Psoas muscle (tissue), 8 donors: Measurements from ENCODE around the gene ZPBP. TPM values are rescaled to one million over a fixed set of nuclear protein-coding genes. Genes with fewer than 3 reads are reported as not detected.
A peak's percentile ranks its signal among the peaks of the same experiment; 100 is the strongest.
"Not testable (repeated sequence)": the region's sequence is repeated elsewhere in the genome, so short reads cannot be mapped to it uniquely, and the experiment has no call there.

Experiments used
- ATAC-seq, 4 donors: fragments of 200-7000 bp; cut with Tn5 transposase; one replicate each; pipeline ENCODE4 v1.9.1; 2020; ENCODE audit warnings: moderate library complexity in 3 of 4, mild to moderate bottlenecking in 2 of 4
- DNase-seq, 2 donors: peaks; one replicate each; pipeline ENCODE4 v3.0.0-alpha.2; 2020
- H3K27ac ChIP-seq: fragments of 200-600 bp; one replicate; pipeline ENCODE4 v1.8.0; 2022
- H3K27me3 ChIP-seq, 3 donors: fragments of 200-600 bp in 1 of 3; one replicate each; pipeline versions ENCODE4 v1.6.1 to v1.8.0; 2013 to 2022; ENCODE audit warnings: low read length in 2 of 3, mild to moderate bottlenecking in 2 of 3, moderate library complexity in 1 of 3; ENCODE audit not compliant: insufficient read depth in 3 of 3
- H3K36me3 ChIP-seq, 2 donors: fragments of 200-600 bp in 1 of 2; one replicate each; pipeline versions ENCODE4 v1.6.1 to v1.8.0; 2013 to 2022; ENCODE audit warnings: low read depth in 1 of 2, mild to moderate bottlenecking in 1 of 2, moderate library complexity in 1 of 2; ENCODE audit not compliant: insufficient read depth in 1 of 2
- H3K4me1 ChIP-seq: fragments of 200-600 bp; one replicate; pipeline ENCODE4 v1.8.0; 2022
- H3K4me3 ChIP-seq: fragments of 200-600 bp; one replicate; pipeline ENCODE4 v1.8.0; 2022; ENCODE audit warnings: mild to moderate bottlenecking
- H3K9me3 ChIP-seq: fragments of 200-600 bp; one replicate; pipeline ENCODE4 v1.8.0; 2022
- CTCF ChIP-seq: fragments of 200-600 bp; IDR thresholded peaks from one replicate; pipeline ENCODE4 v1.8.0; 2022; ENCODE audit warnings: antibody characterized with exemption
- WGBS, 3 donors: extraction: QIAGEN DNeasy Blood & Tissue Kit; methylation state at CpG; one replicate each; pipeline versions ENCODE4 v1.1.6 to v1.1.7; 2013; 5-methylcytosine and 5-hydroxymethylcytosine counted together
- intact Hi-C, 2 donors: fragments of 100-400 bp; cut with DNase I; formaldehyde crosslinking; loops; one replicate each; pipeline versions ENCODE4 v1.11.0 to v1.14.2; 2022
- polyA plus RNA-seq, 3 donors: library from polyadenylated mRNA; stranded (reverse); fragments of 200-250 nt; gene quantifications; one replicate each; pipeline ENCODE4 v1.2.3, GENCODE V29; 2013
- total RNA-seq, 4 donors: library from RNA; stranded (reverse); fragmentation: NEBNext Ultra II Directional in 2 of 4; extraction: Animal tissue kit (Norgen Biotek cat#: 25700) in 2 of 4; gene quantifications; one replicate each; pipeline versions ENCODE4 v1.2.1 to v1.2.4, GENCODE V29; 2021 to 2023
- donor health status: healthy with polysubstance abuse.
- donor health status: DM: no; HTN: no; CAD: no; lungs with moderate emphysema.
- donor health status: Bipolar disorder and iron deficiency.
- donor health status: healthy.
- donor health status: DM: yes; HTN: yes; CAD: no.
- donor health status: DM: no; HTN: no; CAD: no.
- donor health status: DM: no; HTN: no; CAD: no.
- donor health status: DM: yes; HTN: yes; CAD: no.

The ZPBP gene
- total and polyA plus RNA-seq, 7 donors = not detected

DNA sequence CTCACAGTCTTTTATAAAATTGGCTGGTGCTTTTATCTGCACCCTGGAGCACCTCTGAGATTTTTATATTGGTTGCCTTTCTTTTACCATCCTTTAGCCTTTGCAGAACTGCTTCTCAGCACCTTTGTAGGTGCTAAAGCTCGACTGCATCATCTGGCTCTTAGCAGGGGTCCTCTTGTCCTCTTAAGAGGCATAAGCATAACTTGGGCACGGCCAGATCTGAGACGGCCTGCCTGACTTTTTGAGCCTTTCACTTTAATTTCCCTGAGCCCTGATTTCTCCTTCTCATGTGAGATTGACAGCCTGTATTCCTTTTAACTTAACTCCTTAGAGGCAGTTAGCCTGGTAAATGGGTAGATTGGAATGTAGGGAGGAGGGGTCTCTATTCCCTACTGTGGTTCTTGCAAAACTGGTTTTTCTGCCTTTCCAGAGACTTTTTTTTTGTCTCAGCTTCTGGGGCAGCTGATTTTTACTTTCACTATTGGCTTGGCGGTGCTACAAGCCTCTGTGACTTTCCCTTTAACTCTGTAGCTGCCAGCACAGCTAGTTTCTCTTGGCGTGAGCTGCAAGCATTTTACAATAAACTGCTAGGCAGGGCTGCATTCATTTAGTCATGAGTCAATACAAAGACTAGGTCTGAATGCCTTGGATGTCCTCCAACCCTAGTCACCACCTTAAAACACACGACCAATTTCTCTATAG lies 24.0 kb downstream of the ZPBP start:
- Histone ChIP-seq H3K27me3 (no peaks in the 10 kb centered on the region), H3K27ac (no peak overlapping the region), H3K4me1 (peaks cover 10% of the 10 kb centered on the region), H3K9me3 (peaks cover 9% of the 10 kb centered on the region), H3K4me3 (peak overlapping the region; percentile 67), H3K36me3 (no peaks in the 10 kb centered on the region)
- no peak for TF ChIP-seq CTCF
- 0 to 10% (median 3%) methylated on average over 6 of the region's 6 CpGs for WGBS, 3 donors
- intact Hi-C loops = no loop called here
- DNase-seq (no peak), ATAC-seq (peak in 2 of 4 donors; percentile 45 to 69)

GRCh38 chr7:50068026-50068425 lies 25.0 kb downstream of the ZPBP start:
- Histone ChIP-seq H3K27ac (no peak overlapping the region), H3K4me1 (peaks cover 10% of the 10 kb centered on the region), H3K27me3 (no peaks in the 10 kb centered on the region), H3K9me3 (peaks cover 7% of the 10 kb centered on the region), H3K36me3 (no peaks in the 10 kb centered on the region), H3K4me3 (peak overlapping the region; percentile 67)
- DNase-seq = no peak
- peak in 2 of 4 donors; percentile 42 to 52 for ATAC-seq
- peak; percentile 12 for TF ChIP-seq CTCF
- intact Hi-C loops = no loop called here
- WGBS, 3 donors = 4 to 22% (median 9%) methylated on average over 2 of the region's 2 CpGs

DNA sequence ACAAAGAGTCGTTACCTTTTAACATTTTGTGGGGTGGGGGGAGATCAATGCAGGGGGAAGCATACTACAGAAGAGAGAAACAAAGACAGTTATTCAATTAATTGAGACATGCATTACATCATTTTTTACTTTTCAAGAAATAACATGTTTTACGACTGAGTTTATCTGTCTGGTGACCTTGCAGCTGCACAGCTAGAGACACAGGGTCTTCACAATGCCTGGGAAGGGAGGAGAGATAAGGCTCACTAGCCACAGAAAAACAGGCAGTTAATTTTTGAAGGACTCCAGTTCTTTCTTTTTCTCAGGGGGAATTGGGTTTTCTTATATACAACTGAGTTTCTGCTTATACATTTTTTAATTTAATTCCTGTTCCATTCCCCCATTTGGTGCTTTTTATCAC lies 30.1 kb downstream of the ZPBP start:
- Histone ChIP-seq H3K36me3 (no peaks in the 10 kb centered on the region), H3K4me1 (peaks cover 1% of the 10 kb centered on the region), H3K27ac (no peak overlapping the region), H3K9me3 (no peaks in the 10 kb centered on the region), H3K4me3 (no peak overlapping the region), H3K27me3 (no peaks in the 10 kb centered on the region)
- intact Hi-C loops = no loop called here
- ATAC-seq = no peak
- no peak for DNase-seq
- 81 to 87% (median 86%) methylated on average over 2 of the region's 2 CpGs for WGBS, 3 donors
- TF ChIP-seq CTCF = no peak

GRCh38 chr7:50056131-50056530 lies 36.9 kb downstream of the ZPBP start:
- DNase-seq (no peak), ATAC-seq (no peak)
- Histone ChIP-seq H3K27ac (no peak overlapping the region), H3K4me3 (no peak overlapping the region), H3K36me3 (no peaks in the 10 kb centered on the region), H3K27me3 (no peaks in the 10 kb centered on the region), H3K9me3 (no peaks in the 10 kb centered on the region), H3K4me1 (no peaks in the 10 kb centered on the region)
- TF ChIP-seq CTCF = no peak
- 83 to 88% (median 83%) methylated on average over 1 of the region's 1 CpG for WGBS, 3 donors
- intact Hi-C loops = no loop called here

DNA sequence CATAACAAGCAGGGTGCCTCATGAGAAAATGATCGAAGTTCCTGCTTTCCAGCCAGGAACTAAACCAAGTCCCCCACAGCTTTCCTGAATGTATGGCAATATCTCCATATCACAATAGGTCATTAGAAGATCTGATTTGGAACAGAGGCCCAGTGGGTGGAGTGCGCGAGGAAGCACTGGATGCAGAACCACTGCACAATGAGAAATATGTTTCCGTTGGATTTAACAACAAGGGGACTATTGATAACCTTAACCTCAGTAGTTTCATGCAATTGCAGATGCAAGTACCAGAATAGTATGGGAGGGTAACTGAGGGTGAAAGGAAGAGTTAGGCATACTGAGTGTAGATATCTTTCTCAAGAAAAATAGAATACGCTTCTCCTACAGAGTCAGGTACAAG lies 45.3 kb downstream of the ZPBP start:
- ATAC-seq (no peak), DNase-seq (no peak)
- H3K36me3 ChIP-seq = no peaks in the 10 kb centered on the region
- 74 to 80% (median 80%) methylated on average over 5 of the region's 5 CpGs for WGBS, 3 donors
- no peaks in the 10 kb centered on the region for H3K4me1 ChIP-seq
- H3K27ac ChIP-seq = no peak overlapping the region
- H3K9me3 ChIP-seq = peaks cover 9% of the 10 kb centered on the region
- no peak overlapping the region for H3K4me3 ChIP-seq
- intact Hi-C loops = no loop called here
- no peak for TF ChIP-seq CTCF
- no peaks in the 10 kb centered on the region for H3K27me3 ChIP-seq

GRCh38 chr7:50041165-50041564 lies 51.9 kb downstream of the ZPBP start:
- intact Hi-C loops, ATAC-seq, H3K36me3 ChIP-seq, H3K27me3 ChIP-seq, H3K9me3 ChIP-seq, H3K4me3 ChIP-seq, DNase-seq, H3K27ac ChIP-seq, H3K4me1 ChIP-seq: not testable (repeated sequence)
- WGBS, 3 donors = 73 to 77% (median 73%) methylated on average over 6 of the region's 6 CpGs
